ENCODE data around the gene SEMA6A. TPM values are rescaled to one million over a fixed set of nuclear protein-coding genes. Genes with fewer than 3 reads are reported as not detected.

Gene SEMA6A
- total and polyA plus RNA-seq, 2 experiments from 2014 or later, result 13.2 to 27.6 TPM

- TF ChIP-seq CTCF (IDR thresholded peaks at IDR 0.05; ENCODE audit: low read depth, low read length), result no peak
Measured at GRCh38 chr5:116424951-116425350, 149.7 kb downstream of the SEMA6A start.

GRCh38 chr5:116424258-116424615 lies 150.4 kb downstream of the SEMA6A start:
- Histone ChIP-seq H3K4me1 (ENCODE audit: low read depth) (no peaks in the 10 kb centered on the region), H3K27me3 (no peaks in the 10 kb centered on the region), H3K27ac (no peak overlapping the region), H3K4me3 (no peak overlapping the region), H3K36me3 (no peaks in the 10 kb centered on the region), H3K9me3 (ENCODE audit: low read depth) (no peaks in the 10 kb centered on the region)
- no peak for TF ChIP-seq CTCF (IDR thresholded peaks at IDR 0.05; ENCODE audit: low read depth, low read length)
- DNase-seq (ENCODE audit: low read depth in 1 of 2, low spot score in 1 of 2), result no peak

More at GRCh38 chr5:116424951-116425350, 149.7 kb downstream of the SEMA6A start:
- no peaks in the 10 kb centered on the region for H3K27me3 ChIP-seq
- no peaks in the 10 kb centered on the region for H3K4me1 ChIP-seq (ENCODE audit: low read depth)
- H3K36me3 ChIP-seq, result no peaks in the 10 kb centered on the region
- H3K27ac ChIP-seq, result no peak overlapping the region
- DNase-seq (ENCODE audit: low read depth in 1 of 2, low spot score in 1 of 2), result no peak
- H3K9me3 ChIP-seq (ENCODE audit: low read depth), result no peaks in the 10 kb centered on the region
- no peak overlapping the region for H3K4me3 ChIP-seq

- Histone ChIP-seq H3K4me3 (no peak overlapping the region), H3K27me3 (no peaks in the 10 kb centered on the region), H3K27ac (no peak overlapping the region), H3K9me3 (ENCODE audit: low read depth) (no peaks in the 10 kb centered on the region), H3K36me3 (no peaks in the 10 kb centered on the region), H3K4me1 (ENCODE audit: low read depth) (no peaks in the 10 kb centered on the region)
- DNase-seq (ENCODE audit: low read depth in 1 of 2, low spot score in 1 of 2), result no peak
- TF ChIP-seq CTCF (IDR thresholded peaks at IDR 0.05; ENCODE audit: low read depth, low read length), result no peak
Measured at GRCh38 chr5:116423587-116424257, 150.9 kb downstream of the SEMA6A start.

GRCh38 chr5:116423141-116423540 lies 151.5 kb downstream of the SEMA6A start:
- DNase-seq (ENCODE audit: low read depth in 1 of 2, low spot score in 1 of 2), result no peak
- no peaks in the 10 kb centered on the region for H3K9me3 ChIP-seq (ENCODE audit: low read depth)
- no peaks in the 10 kb centered on the region for H3K27me3 ChIP-seq
- H3K27ac ChIP-seq, result no peak overlapping the region
- TF ChIP-seq CTCF (IDR thresholded peaks at IDR 0.05; ENCODE audit: low read depth, low read length), result no peak
- no peaks in the 10 kb centered on the region for H3K4me1 ChIP-seq (ENCODE audit: low read depth)
- no peaks in the 10 kb centered on the region for H3K36me3 ChIP-seq
- no peak overlapping the region for H3K4me3 ChIP-seq

- H3K36me3 ChIP-seq, result no peaks in the 10 kb centered on the region
- no peaks in the 10 kb centered on the region for H3K4me1 ChIP-seq (ENCODE audit: low read depth)
- no peak for TF ChIP-seq CTCF (IDR thresholded peaks at IDR 0.05; ENCODE audit: low read depth, low read length)
- no peaks in the 10 kb centered on the region for H3K9me3 ChIP-seq (ENCODE audit: low read depth)
- DNase-seq (ENCODE audit: low read depth in 1 of 2, low spot score in 1 of 2), result peak in 1 of 2 donors; percentile 44
- H3K27ac ChIP-seq, result no peak overlapping the region
- no peak overlapping the region for H3K4me3 ChIP-seq
- H3K27me3 ChIP-seq, result no peaks in the 10 kb centered on the region
Measured at GRCh38 chr5:116421080-116421629, 153.5 kb downstream of the SEMA6A start.

Measured in cardiac muscle cell (in vitro differentiated cells and primary cell).